GM10248 (cell line): Measurements from ENCODE around the gene IL3.

Experiments
- CTCF ChIA-PET: fragments of 300-600 bp; sonication (Branson Sonifier 250); formaldehyde crosslinking; extraction: SDS; loops from one replicate; lab custom pipeline; 2021; ENCODE audit warnings: antibody characterized with exemption; lab: Yijun Ruan, JAX
- POLR2A ChIA-PET: fragments of 350-650 bp; sonication (Branson Sonifier 250); formaldehyde crosslinking; extraction: SDS; loops from one replicate; lab custom pipeline; 2020; ENCODE audit warnings: antibody characterized with exemption; lab: Yijun Ruan, JAX
- DNase-seq: peaks from one replicate; pipeline ENCODE4 v3.0.0; 2012; ENCODE audit errors: extremely low spot score
- CTCF ChIP-seq: IDR thresholded peaks from 2 replicates; pipeline ENCODE4 v1.5.1; 2012; ENCODE audit warnings: mild to moderate bottlenecking, low read depth; ENCODE audit errors: extremely low read depth, missing control alignments, control extremely low read depth

IL3 gene

GRCh38 chr5:132079081-132079480, 18.6 kb downstream of the IL3 start:
- ChIA-PET POLR2A (no interaction called here), CTCF (interaction anchor here (1.6 to 11.2 kb wide), 2 partner anchors 14 to 25 kb away, joined by 3 to 105 read pairs; partner anchors contain the start of gene IL3)
- TF ChIP-seq CTCF: no peak
- DNase-seq: no peak

- no peak for DNase-seq
- no peak for TF ChIP-seq CTCF
- CTCF ChIA-PET: interaction anchor here (0.9 to 11.2 kb wide), 3 partner anchors 9 to 15 kb away, joined by 3 to 105 read pairs (median 3); partner anchors contain the start of gene IL3
- POLR2A ChIA-PET: no interaction called here
Observed at GRCh38 chr5:132079619-132080018, 19.2 kb downstream of the IL3 start.

GRCh38 chr5:132080595-132080994, 20.1 kb downstream of the IL3 start:
- DNase-seq: no peak
- CTCF ChIA-PET: interaction anchor here (0.8 to 11.2 kb wide), 6 partner anchors 10 to 126 kb away, joined by 3 to 105 read pairs (median 3); partner anchors contain the start of gene IL3
- TF ChIP-seq CTCF: no peak
- POLR2A ChIA-PET: no interaction called here

GRCh38 chr5:132081458-132081857, 21.0 kb downstream of the IL3 start:
- CTCF ChIA-PET: interaction anchor here (0.8 to 11.2 kb wide), 5 partner anchors 12 to 191 kb away, joined by 3 to 105 read pairs (median 4); partner anchors contain the start of gene IL3
- no peak for DNase-seq
- TF ChIP-seq CTCF: no peak
- POLR2A ChIA-PET: no interaction called here

- POLR2A ChIA-PET: no interaction called here
- DNase-seq: no peak
- CTCF ChIA-PET: interaction anchor here (0.7 to 11.2 kb wide), 8 partner anchors 10 to 418 kb away, joined by 3 to 105 read pairs (median 3); partner anchors contain the start of gene IL3
- TF ChIP-seq CTCF: no peak
Observed at GRCh38 chr5:132082329-132083023, 22.0 kb downstream of the IL3 start.

GRCh38 chr5:132083071-132083678, 22.7 kb downstream of the IL3 start:
- CTCF ChIA-PET: interaction anchor here (1.2 to 11.2 kb wide), 2 partner anchors 11 to 19 kb away, joined by 6 to 105 read pairs; partner anchors contain the start of gene IL3
- DNase-seq: no peak
- POLR2A ChIA-PET: no interaction called here
- no peak for TF ChIP-seq CTCF
